Lower lobe of right lung (tissue), 2 donors: ENCODE results near the gene ZEB2. TPM values are rescaled to one million over a fixed set of nuclear protein-coding genes. Genes with fewer than 3 reads are reported as not detected.
A peak's percentile ranks its signal among the peaks of the same experiment; 100 is the strongest.

ENCODE experiments used
- ATAC-seq, 2 donors: fragments of 200-7000 bp; cut with Tn5 transposase; one replicate each; pipeline ENCODE4 v1.9.1; 2020 to 2022; ENCODE audit warnings: mild to moderate bottlenecking in 2 of 2, moderate library complexity in 2 of 2
- DNase-seq: peaks from one replicate; pipeline ENCODE4 v3.0.0-alpha.2; 2020
- H3K27ac ChIP-seq: fragments of 200-600 bp; one replicate; pipeline ENCODE4 v1.8.0; 2022
- H3K27me3 ChIP-seq: fragments of 200-600 bp; one replicate; pipeline ENCODE4 v1.8.0; 2022; ENCODE audit warnings: low read depth
- H3K36me3 ChIP-seq: fragments of 200-600 bp; one replicate; pipeline ENCODE4 v1.8.0; 2022; ENCODE audit warnings: mild to moderate bottlenecking
- H3K4me1 ChIP-seq: fragments of 200-600 bp; one replicate; pipeline ENCODE4 v1.8.0; 2022
- H3K4me3 ChIP-seq: fragments of 200-600 bp; one replicate; pipeline ENCODE4 v1.8.0; 2022; ENCODE audit warnings: mild to moderate bottlenecking
- H3K9me3 ChIP-seq: fragments of 200-600 bp; one replicate; pipeline ENCODE4 v1.8.0; 2022
- intact Hi-C: fragments of 100-400 bp; cut with DNase I; formaldehyde crosslinking; loops from one replicate; pipeline ENCODE4 v1.11.0; 2022
- total RNA-seq: library from RNA; stranded (reverse); fragmentation: NEBNext Ultra II Directional; extraction: Animal tissue kit (Norgen Biotek cat#: 25700); gene quantifications from one replicate; pipeline ENCODE4 v1.2.1, GENCODE V29; 2021
- TF ChIP-seq, protein P1 (sequence below): fragments of 200-600 bp; IDR thresholded peaks from one replicate; pipeline ENCODE4 v1.8.0; 2022; ENCODE audit warnings: antibody characterized with exemption, mild to moderate bottlenecking
- donor health status: DM: no; HTN: yes; CAD: no; lungs with severe emphysema.

Gene ZEB2
- total RNA-seq, 1 donor from 2014 or later: 220 TPM

DNA sequence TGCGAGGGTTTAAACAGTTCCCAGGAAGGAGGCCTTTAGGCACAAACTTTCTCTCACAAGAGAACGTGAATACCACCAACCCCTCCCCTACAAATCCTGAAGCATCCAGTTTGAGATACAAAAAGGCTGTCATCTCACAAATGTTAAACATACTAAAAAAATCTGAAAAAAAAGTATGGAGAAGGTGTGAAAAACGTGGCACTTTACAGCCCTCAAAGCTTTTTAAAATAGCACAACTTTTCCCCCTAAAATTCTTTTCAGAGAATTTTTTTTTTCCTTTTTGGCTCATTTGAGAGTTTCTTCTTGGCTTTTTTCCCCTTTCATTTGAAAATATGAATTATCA is 10.1 kb downstream of the ZEB2 start:
- DNase-seq: no peak
- intact Hi-C loops: no loop called here
- Histone ChIP-seq H3K27ac (peak overlapping the region; percentile 98), H3K27me3 (no peaks in the 10 kb centered on the region), H3K4me3 (peak overlapping the region; percentile 70), H3K4me1 (peaks cover 83% of the 10 kb centered on the region), H3K36me3 (peaks cover 3% of the 10 kb centered on the region), H3K9me3 (no peaks in the 10 kb centered on the region)
- TF ChIP-seq, protein P1, sequence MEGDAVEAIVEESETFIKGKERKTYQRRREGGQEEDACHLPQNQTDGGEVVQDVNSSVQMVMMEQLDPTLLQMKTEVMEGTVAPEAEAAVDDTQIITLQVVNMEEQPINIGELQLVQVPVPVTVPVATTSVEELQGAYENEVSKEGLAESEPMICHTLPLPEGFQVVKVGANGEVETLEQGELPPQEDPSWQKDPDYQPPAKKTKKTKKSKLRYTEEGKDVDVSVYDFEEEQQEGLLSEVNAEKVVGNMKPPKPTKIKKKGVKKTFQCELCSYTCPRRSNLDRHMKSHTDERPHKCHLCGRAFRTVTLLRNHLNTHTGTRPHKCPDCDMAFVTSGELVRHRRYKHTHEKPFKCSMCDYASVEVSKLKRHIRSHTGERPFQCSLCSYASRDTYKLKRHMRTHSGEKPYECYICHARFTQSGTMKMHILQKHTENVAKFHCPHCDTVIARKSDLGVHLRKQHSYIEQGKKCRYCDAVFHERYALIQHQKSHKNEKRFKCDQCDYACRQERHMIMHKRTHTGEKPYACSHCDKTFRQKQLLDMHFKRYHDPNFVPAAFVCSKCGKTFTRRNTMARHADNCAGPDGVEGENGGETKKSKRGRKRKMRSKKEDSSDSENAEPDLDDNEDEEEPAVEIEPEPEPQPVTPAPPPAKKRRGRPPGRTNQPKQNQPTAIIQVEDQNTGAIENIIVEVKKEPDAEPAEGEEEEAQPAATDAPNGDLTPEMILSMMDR: no peak
- ATAC-seq: no peak

DNA sequence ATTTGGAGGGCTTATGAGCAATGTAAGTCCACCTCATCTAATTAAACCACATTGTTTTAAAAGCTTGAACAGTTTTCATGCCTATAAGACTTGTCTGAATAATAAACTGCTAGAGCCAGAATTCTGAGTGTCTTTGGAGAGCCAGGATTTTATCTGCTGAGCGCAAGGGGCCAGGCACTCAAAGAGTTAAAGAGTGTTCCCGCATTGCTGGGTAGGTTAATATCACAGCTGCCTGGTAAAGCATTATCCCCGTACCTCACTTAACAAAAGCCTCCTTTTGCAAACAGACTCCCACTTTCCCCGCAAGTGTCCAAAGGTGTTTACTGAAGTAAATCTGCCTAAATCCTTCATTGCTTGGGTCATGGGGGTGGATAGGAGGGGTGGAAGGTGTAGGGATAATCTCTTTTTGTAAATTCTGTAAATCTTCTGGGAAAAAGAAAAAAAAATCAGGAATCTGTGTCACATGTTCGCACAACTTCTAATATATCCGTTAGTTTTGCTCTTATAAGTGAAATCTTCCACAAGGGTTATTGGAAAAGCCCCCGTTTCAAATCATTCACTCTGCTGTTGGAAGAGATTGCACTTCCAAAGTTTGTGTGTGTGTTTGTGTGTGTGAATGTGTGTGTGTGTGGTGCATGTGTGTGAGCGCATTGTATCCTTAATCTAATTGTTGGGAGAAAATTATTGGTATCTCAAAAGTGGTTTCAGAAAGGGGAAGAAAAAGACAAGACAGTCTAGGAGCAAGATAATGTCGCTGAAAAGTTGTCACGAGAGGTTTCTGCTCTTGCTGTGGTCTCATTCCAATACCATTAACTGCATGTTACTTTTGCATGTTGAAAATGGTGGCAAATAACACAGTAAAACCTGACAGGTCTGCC is 10.7 kb downstream of the ZEB2 start:
- Histone ChIP-seq H3K4me3 (peak overlapping the region; percentile 70), H3K27ac (peak overlapping the region; percentile 98), H3K9me3 (no peaks in the 10 kb centered on the region), H3K36me3 (peaks cover 3% of the 10 kb centered on the region), H3K27me3 (no peaks in the 10 kb centered on the region), H3K4me1 (peaks cover 89% of the 10 kb centered on the region)
- DNase-seq (no peak), ATAC-seq (no peak)
- TF ChIP-seq, protein P1: no peak
- intact Hi-C loops: no loop called here

DNA sequence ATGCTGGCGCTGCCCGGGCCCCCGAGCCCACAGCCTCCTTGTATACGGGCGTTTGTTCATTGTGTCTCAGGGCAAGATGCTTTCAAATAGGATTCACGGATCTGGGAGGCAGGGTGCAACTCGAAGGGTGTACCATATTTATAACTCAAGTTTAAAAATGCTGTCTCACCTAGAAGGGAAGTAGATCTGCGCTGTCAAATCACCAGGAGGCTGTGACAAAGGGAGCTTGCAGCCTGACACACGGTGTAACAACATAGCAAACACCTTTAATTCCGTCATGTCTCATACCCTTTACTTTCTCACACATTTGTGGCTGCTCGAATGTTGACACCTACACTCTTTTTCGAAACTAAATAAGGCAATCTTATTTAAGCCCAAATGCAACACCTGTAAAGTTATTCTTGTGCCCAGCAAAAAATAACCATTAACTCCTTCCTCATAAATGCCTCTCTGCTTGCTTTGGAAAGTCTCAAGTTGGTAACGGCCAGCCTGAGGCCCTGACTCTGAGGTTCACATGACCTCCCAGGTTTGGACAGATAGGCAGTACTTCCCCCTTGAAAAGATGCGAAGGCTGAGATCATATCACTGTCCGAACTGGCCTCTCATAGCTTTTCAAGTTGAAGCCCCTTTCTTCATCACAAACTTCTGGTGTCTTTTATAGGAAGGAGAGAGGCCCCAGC is 11.6 kb downstream of the ZEB2 start:
- peak; percentile 41 to 56 for ATAC-seq
- no peaks in the 10 kb centered on the region for H3K27me3 ChIP-seq
- peak overlapping the region; percentile 98 for H3K27ac ChIP-seq
- peaks cover 3% of the 10 kb centered on the region for H3K36me3 ChIP-seq
- DNase-seq: no peak
- H3K4me1 ChIP-seq: peaks cover 90% of the 10 kb centered on the region
- TF ChIP-seq, protein P1: no peak
- peak overlapping the region; percentile 70 for H3K4me3 ChIP-seq
- no peaks in the 10 kb centered on the region for H3K9me3 ChIP-seq
- intact Hi-C loops: no loop called here

DNA sequence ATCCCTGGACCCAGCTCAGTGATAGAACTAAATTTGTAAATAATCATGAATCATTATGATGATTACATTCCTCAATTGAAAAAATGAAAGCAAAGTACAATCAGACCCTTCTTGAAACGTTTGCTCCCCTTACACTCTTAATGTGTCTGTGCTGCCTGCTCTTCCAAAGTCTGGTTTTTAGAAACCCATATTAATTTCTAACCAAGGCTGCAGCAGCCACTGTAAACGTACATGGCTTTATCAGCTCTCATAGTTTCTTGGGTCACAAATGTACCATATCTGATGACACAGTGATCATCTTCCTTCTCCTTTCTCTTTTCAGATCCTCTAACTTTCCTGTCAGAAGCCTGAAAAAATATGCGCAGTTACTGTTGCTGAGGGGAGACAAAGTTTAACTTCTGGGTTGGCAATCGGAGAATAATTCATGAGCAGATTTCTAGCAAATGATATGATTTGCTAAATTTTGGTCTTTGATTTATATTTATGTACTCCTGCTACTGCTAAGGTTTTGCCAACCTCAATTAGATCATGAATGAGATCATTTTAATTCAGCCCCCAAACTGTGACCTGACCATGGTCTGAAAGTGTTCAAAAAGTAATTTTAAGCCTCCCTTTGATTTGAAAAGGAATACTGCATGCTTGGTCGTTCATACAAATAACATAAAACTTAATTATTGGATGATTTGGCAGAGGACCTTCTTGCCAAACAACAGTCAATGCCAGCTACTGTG is 12.3 kb downstream of the ZEB2 start:
- DNase-seq (no peak), ATAC-seq (peak in 1 of 2 donors; percentile 26)
- TF ChIP-seq, protein P1: no peak
- Histone ChIP-seq H3K27ac (peak overlapping the region; percentile 98), H3K36me3 (peaks cover 1% of the 10 kb centered on the region), H3K4me3 (peak overlapping the region; percentile 70), H3K27me3 (no peaks in the 10 kb centered on the region), H3K4me1 (peaks cover 90% of the 10 kb centered on the region), H3K9me3 (no peaks in the 10 kb centered on the region)
- intact Hi-C loops: no loop called here

DNA sequence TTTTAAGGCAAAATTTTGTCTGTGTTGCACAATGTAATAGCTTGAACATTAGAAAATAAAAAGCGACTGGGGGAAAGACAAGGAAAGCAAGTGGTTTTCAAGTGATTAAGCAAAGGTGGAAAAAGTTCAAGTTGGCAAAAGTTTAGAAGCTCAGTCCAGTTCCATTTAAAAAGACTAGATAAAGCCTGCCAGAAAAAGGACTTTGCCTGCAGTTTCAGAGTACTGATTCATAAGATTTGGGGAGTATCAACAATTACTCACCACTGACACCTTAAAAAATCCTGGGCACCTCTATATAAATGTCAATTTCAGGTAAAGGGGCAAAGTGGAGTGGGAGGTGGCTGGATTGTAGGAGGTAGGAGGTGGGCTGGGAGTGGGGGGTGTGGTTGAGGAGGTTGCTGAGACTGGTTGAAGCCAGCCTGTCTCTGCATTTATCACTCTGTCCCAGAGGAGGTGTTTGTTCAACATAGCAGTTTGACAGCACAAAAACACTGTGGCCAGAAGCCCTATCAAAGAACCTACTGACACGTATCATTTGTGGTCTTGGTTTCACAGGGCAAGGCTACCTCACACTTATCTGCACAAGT is 14.6 kb downstream of the ZEB2 start:
- Histone ChIP-seq H3K9me3 (no peaks in the 10 kb centered on the region), H3K4me1 (peaks cover 78% of the 10 kb centered on the region), H3K36me3 (no peaks in the 10 kb centered on the region), H3K4me3 (no peak overlapping the region), H3K27ac (no peak overlapping the region), H3K27me3 (no peaks in the 10 kb centered on the region)
- TF ChIP-seq, protein P1: no peak
- DNase-seq (no peak), ATAC-seq (peak in 1 of 2 donors; percentile 51)
- intact Hi-C loops: no loop called here
